ENCODE data around the gene RAPGEF1.

DNA sequence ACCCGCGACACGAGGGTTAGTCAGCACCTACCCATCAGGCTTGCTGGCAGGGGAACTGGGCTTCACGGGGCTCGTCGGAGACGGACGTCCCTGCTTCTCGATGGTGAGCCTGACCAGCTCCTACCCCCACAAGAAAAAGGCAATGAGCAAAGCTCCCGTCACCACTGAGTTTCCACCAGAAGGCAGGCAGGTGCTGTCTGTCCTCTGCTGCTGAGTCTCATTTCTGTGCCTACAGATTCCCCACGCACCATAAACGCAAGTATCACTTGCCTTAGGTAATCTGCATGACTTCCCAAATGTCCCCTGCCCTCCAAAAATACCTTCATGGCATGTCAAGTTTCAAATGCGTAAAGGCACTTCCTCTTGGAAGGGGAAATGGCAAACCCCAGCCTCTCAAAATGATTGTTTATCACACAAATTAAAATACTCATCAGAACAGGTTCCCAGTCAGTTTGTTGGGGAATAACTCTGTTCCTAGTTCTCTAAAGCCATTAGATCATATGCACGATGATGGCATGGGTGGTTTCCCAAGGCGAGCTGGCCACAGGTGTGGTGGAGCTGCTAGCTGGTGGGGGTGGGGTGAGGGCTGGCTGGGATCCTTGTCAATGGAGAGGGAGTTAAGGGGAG, 109.6 kb downstream of the RAPGEF1 start:
- TF ChIP-seq, protein P1, sequence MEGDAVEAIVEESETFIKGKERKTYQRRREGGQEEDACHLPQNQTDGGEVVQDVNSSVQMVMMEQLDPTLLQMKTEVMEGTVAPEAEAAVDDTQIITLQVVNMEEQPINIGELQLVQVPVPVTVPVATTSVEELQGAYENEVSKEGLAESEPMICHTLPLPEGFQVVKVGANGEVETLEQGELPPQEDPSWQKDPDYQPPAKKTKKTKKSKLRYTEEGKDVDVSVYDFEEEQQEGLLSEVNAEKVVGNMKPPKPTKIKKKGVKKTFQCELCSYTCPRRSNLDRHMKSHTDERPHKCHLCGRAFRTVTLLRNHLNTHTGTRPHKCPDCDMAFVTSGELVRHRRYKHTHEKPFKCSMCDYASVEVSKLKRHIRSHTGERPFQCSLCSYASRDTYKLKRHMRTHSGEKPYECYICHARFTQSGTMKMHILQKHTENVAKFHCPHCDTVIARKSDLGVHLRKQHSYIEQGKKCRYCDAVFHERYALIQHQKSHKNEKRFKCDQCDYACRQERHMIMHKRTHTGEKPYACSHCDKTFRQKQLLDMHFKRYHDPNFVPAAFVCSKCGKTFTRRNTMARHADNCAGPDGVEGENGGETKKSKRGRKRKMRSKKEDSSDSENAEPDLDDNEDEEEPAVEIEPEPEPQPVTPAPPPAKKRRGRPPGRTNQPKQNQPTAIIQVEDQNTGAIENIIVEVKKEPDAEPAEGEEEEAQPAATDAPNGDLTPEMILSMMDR (IDR thresholded peaks at IDR 0.05; ENCODE audit: insufficient read depth, low read length), result no peak
- TF ChIP-seq POLR2AphosphoS5 (IDR thresholded peaks at IDR 0.05; ENCODE audit: low read depth) (no peak), GABPA (IDR thresholded peaks at IDR 0.05; ENCODE audit: low read depth) (no peak), SPI1 (IDR thresholded peaks at IDR 0.05; ENCODE audit: borderline replicate concordance, low read depth) (peak; percentile 75; the same call in 1 of the 2 replicates)
- TF ChIP-seq, protein P2, sequence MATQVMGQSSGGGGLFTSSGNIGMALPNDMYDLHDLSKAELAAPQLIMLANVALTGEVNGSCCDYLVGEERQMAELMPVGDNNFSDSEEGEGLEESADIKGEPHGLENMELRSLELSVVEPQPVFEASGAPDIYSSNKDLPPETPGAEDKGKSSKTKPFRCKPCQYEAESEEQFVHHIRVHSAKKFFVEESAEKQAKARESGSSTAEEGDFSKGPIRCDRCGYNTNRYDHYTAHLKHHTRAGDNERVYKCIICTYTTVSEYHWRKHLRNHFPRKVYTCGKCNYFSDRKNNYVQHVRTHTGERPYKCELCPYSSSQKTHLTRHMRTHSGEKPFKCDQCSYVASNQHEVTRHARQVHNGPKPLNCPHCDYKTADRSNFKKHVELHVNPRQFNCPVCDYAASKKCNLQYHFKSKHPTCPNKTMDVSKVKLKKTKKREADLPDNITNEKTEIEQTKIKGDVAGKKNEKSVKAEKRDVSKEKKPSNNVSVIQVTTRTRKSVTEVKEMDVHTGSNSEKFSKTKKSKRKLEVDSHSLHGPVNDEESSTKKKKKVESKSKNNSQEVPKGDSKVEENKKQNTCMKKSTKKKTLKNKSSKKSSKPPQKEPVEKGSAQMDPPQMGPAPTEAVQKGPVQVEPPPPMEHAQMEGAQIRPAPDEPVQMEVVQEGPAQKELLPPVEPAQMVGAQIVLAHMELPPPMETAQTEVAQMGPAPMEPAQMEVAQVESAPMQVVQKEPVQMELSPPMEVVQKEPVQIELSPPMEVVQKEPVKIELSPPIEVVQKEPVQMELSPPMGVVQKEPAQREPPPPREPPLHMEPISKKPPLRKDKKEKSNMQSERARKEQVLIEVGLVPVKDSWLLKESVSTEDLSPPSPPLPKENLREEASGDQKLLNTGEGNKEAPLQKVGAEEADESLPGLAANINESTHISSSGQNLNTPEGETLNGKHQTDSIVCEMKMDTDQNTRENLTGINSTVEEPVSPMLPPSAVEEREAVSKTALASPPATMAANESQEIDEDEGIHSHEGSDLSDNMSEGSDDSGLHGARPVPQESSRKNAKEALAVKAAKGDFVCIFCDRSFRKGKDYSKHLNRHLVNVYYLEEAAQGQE (IDR thresholded peaks at IDR 0.05; ENCODE audit: insufficient replicate concordance, low read depth), result no peak
